H9 (cell line): Measurements from ENCODE around the gene GPX7. TPM values are rescaled to one million over a fixed set of nuclear protein-coding genes. Genes with fewer than 3 reads are reported as not detected.

Source experiments
- DNase-seq: peaks from one replicate; pipeline ENCODE4 v3.0.0-alpha.2; 2017
- H2AFZ ChIP-seq: one replicate; pipeline ENCODE4 v1.6.1; 2013; ENCODE audit warnings: mild to moderate bottlenecking, low read length, control low read depth, moderate library complexity
- H2AK5ac ChIP-seq: 2 replicates; pipeline ENCODE4 v1.6.1; 2013; ENCODE audit warnings: low read length, control low read depth, mixed read lengths; ENCODE audit not compliant: insufficient read length
- H2BK120ac ChIP-seq: one replicate; pipeline ENCODE4 v1.6.1; 2013; ENCODE audit warnings: low read depth, mild to moderate bottlenecking, low read length, control low read depth, inconsistent platforms; ENCODE audit not compliant: poor library complexity, severe bottlenecking
- H2BK12ac ChIP-seq: 2 replicates; pipeline ENCODE4 v1.6.1; 2013; ENCODE audit warnings: low read length, control low read depth, mixed read lengths, low read depth; ENCODE audit not compliant: insufficient read length
- H2BK15ac ChIP-seq: 2 replicates; pipeline ENCODE4 v1.6.1; 2013; ENCODE audit warnings: low read depth, low read length, control low read depth
- H2BK20ac ChIP-seq: one replicate; pipeline ENCODE4 v1.6.1; 2013; ENCODE audit warnings: low read depth, mild to moderate bottlenecking, low read length, control low read depth, inconsistent platforms; ENCODE audit not compliant: poor library complexity, severe bottlenecking
- H2BK5ac ChIP-seq: 2 replicates; pipeline ENCODE4 v1.6.1; 2013; ENCODE audit warnings: low read length, control low read depth, mixed read lengths; ENCODE audit not compliant: insufficient read length
- H3K14ac ChIP-seq: 2 replicates; pipeline ENCODE4 v1.6.1; 2013; ENCODE audit warnings: low read length, control low read depth; ENCODE audit not compliant: insufficient read depth
- H3K18ac ChIP-seq: 2 replicates; pipeline ENCODE4 v1.6.1; 2013; ENCODE audit warnings: low read depth, mild to moderate bottlenecking, mixed read lengths, low read length, control low read depth; ENCODE audit not compliant: insufficient read length
- H3K23ac ChIP-seq: 2 replicates; pipeline ENCODE4 v1.6.1; 2013; ENCODE audit warnings: low read length, control low read depth, mixed read lengths, low read depth; ENCODE audit not compliant: insufficient read length
- H3K23me2 ChIP-seq: 2 replicates; pipeline ENCODE4 v1.6.1; 2013; ENCODE audit warnings: low read depth, mild to moderate bottlenecking, mixed read lengths, low read length, control low read depth; ENCODE audit not compliant: insufficient read length, poor library complexity, severe bottlenecking
- H3K27ac ChIP-seq: 2 replicates; pipeline ENCODE4 v1.5.1; 2013; ENCODE audit warnings: low read length, control low read depth, mixed read lengths, low read depth; ENCODE audit not compliant: insufficient read length
- H3K27me3 ChIP-seq: 2 replicates; pipeline ENCODE4 v1.6.1; 2013; ENCODE audit warnings: low read length, control low read depth, inconsistent platforms; ENCODE audit not compliant: insufficient read depth
- H3K4ac ChIP-seq: 2 replicates; pipeline ENCODE4 v1.6.1; 2013; ENCODE audit warnings: low read depth, mild to moderate bottlenecking, control low read depth, inconsistent platforms, low read length, moderate library complexity
- H3K4me1 ChIP-seq: 2 replicates; pipeline ENCODE4 v1.6.1; 2013; ENCODE audit warnings: low read length, control low read depth, inconsistent platforms; ENCODE audit not compliant: insufficient read depth
- H3K4me2 ChIP-seq: 2 replicates; pipeline ENCODE4 v1.6.1; 2013; ENCODE audit warnings: low read length, control low read depth, mixed read lengths; ENCODE audit not compliant: insufficient read length, insufficient read depth
- H3K56ac ChIP-seq: 2 replicates; pipeline ENCODE4 v1.6.1; 2013; ENCODE audit warnings: low read depth, mild to moderate bottlenecking, mixed read lengths, low read length, control low read depth; ENCODE audit not compliant: insufficient read length
- H3K79me1 ChIP-seq: 2 replicates; pipeline ENCODE4 v1.6.1; 2013; ENCODE audit warnings: low read depth, mild to moderate bottlenecking, moderate library complexity, low read length, control low read depth, inconsistent platforms; ENCODE audit not compliant: insufficient read depth, poor library complexity, severe bottlenecking
- H3K79me2 ChIP-seq: 2 replicates; pipeline ENCODE4 v1.6.1; 2013; ENCODE audit warnings: low read length, control low read depth, inconsistent platforms; ENCODE audit not compliant: insufficient read depth
- H3K9ac ChIP-seq: 2 replicates; pipeline ENCODE4 v1.6.1; 2013; ENCODE audit warnings: low read length, control low read depth, mixed read lengths; ENCODE audit not compliant: insufficient read length; ENCODE audit errors: extremely low read depth
- H3K9me3 ChIP-seq: one replicate; pipeline ENCODE4 v1.6.1; 2013; ENCODE audit warnings: low read depth, low read length, inconsistent platforms; ENCODE audit not compliant: control insufficient read depth
- H3T11ph ChIP-seq: one replicate; pipeline ENCODE4 v1.6.1; 2013; ENCODE audit warnings: mild to moderate bottlenecking, low read length, control low read depth, inconsistent platforms
- H4K20me1 ChIP-seq: one replicate; pipeline ENCODE4 v1.6.1; 2013; ENCODE audit not compliant: control insufficient read depth, insufficient read length, insufficient read depth
- H4K5ac ChIP-seq: 2 replicates; pipeline ENCODE4 v1.6.1; 2013; ENCODE audit warnings: low read depth, mild to moderate bottlenecking, mixed read lengths, low read length, control low read depth; ENCODE audit not compliant: insufficient read length
- H4K8ac ChIP-seq: replicated peaks from 2 replicates; pipeline ENCODE4 v1.6.1; 2013; ENCODE audit warnings: low read length, control low read depth, mixed read lengths, low read depth; ENCODE audit not compliant: insufficient read length
- H4K91ac ChIP-seq: 2 replicates; pipeline ENCODE4 v1.6.1; 2013; ENCODE audit warnings: low read depth, mild to moderate bottlenecking, moderate library complexity, mixed read lengths, low read length, control low read depth; ENCODE audit not compliant: insufficient read length
- H3K27ac Mint-ChIP-seq, 3 experiments: 2 replicates in 2 of 3; 3 replicates in 1 of 3; pipeline ENCODE4 v1.8.0; 2020 to 2021; ENCODE audit warnings: mixed read lengths in 3 of 3, mild to moderate bottlenecking in 1 of 3, moderate library complexity in 1 of 3
- H3K27me3 Mint-ChIP-seq: 2 replicates; pipeline ENCODE4 v1.8.0; 2021; ENCODE audit warnings: low read depth, mild to moderate bottlenecking, moderate library complexity, mixed read lengths
- H3K36me3 Mint-ChIP-seq, 3 experiments: 2 replicates in 2 of 3; 3 replicates in 1 of 3; pipeline ENCODE4 v1.8.0; 2020 to 2021; ENCODE audit warnings: low read depth in 3 of 3, mixed read lengths in 3 of 3; ENCODE audit not compliant: insufficient read depth in 1 of 3
- H3K4me1 Mint-ChIP-seq, 2 experiments: 2 replicates each; pipeline ENCODE4 v1.8.0; 2020; ENCODE audit warnings: mixed read lengths in 2 of 2
- H3K4me3 Mint-ChIP-seq, 2 experiments: 2 replicates in 1 of 2; 3 replicates in 1 of 2; pipeline ENCODE4 v1.8.0; 2020 to 2021; ENCODE audit warnings: mild to moderate bottlenecking in 2 of 2, mixed read lengths in 2 of 2, moderate library complexity in 1 of 2
- H3K9me3 Mint-ChIP-seq, 2 experiments: 2 replicates in 1 of 2; 3 replicates in 1 of 2; pipeline ENCODE4 v1.8.0; 2020; ENCODE audit warnings: mild to moderate bottlenecking in 2 of 2, mixed read lengths in 2 of 2, moderate library complexity in 1 of 2
- WGBS: extraction: QIAGEN DNeasy Blood & Tissue Kit; methylation state at CpG from one replicate; pipeline ENCODE4 v1.1.7; 2013; ENCODE audit warnings: missing lambda C conversion rate, low lambda C conversion rate, mixed read lengths; ENCODE audit not compliant: insufficient read length; ENCODE audit errors: extremely low coverage; 5-methylcytosine and 5-hydroxymethylcytosine counted together
- total RNA-seq: library from RNA; stranded (reverse); gene quantifications from 2 replicates; pipeline ENCODE4 v1.2.1, GENCODE V29; 2021
- TF ChIP-seq, protein P1 (sequence below): fragments of 200-600 bp; sonication (generic); conservative IDR thresholded peaks from 3 replicates; pipeline ENCODE4 v1.8.0; 2021; ENCODE audit warnings: antibody characterized with exemption, mild to moderate bottlenecking

Gene GPX7
- total RNA-seq, 1 experiment from 2014 or later = 12.1 TPM

DNA sequence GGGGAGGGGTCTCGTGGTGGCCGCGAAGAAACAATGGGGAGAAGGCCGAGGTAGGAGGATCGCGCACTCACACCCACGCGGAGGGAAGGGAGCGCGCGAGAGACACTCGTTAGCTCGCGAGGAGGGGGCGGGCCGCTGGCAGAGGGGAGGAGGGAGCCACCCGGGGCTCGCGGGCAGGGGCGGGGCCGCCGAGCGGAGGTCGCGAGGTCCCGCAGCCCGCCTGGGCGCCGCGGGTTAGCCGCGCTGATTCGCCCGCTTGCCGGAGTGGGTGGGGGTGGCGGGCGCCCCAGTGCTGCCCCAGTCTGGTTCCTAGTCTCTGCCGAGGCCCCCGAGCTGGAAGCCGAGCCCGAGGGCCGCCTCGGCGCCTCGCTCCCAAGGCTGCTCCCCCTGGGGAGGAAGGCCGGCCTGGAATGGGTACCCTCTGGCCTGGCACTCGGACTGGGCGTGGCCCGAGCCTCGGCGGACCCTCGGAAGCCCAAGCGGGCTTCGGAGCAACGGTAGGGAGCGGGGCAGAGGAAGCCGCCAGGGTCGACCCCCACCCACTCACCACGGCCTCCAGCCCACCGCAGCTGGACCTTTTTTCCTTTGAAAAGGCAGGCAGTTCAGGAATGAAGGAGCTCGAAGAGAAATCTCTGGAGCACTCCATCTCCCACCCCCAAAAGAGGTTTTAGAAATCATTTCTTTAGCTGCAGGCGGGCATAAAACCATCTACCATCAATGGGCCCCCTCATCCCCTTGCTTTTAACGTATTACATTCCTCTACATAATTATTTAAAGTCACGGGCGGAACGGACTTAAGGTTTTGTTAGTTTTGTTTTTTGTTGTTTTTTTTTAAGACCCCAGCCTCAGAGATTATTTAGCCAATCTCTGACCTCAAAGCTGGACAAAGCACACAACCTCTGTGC lies 48.6 kb upstream of the GPX7 start:
- peaks cover 8% of the 10 kb centered on the region; the same call in 1 of the 2 replicates for H3K79me2 ChIP-seq
- H3K27me3 Mint-ChIP-seq = no peaks in the 10 kb centered on the region
- H3K4me1 ChIP-seq = peaks cover 5% of the 10 kb centered on the region; the same call in 1 of the 2 replicates
- H2BK20ac ChIP-seq = no peak overlapping the region
- H3K27ac Mint-ChIP-seq = peak overlapping the region; percentile 79 to 90 (median 84)
- H2BK5ac ChIP-seq = no peak overlapping the region
- H2BK120ac ChIP-seq = no peak overlapping the region
- no peak overlapping the region for H3K4ac ChIP-seq
- no peak overlapping the region for H4K5ac ChIP-seq
- peaks cover 10% of the 10 kb centered on the region for H3K23me2 ChIP-seq
- peak overlapping the region; percentile 62 for H3K14ac ChIP-seq
- peak overlapping the region; percentile 62 for H3K9ac ChIP-seq
- no peak overlapping the region for H2AFZ ChIP-seq
- no peaks in the 10 kb centered on the region for H3K9me3 Mint-ChIP-seq
- TF ChIP-seq, protein P1, sequence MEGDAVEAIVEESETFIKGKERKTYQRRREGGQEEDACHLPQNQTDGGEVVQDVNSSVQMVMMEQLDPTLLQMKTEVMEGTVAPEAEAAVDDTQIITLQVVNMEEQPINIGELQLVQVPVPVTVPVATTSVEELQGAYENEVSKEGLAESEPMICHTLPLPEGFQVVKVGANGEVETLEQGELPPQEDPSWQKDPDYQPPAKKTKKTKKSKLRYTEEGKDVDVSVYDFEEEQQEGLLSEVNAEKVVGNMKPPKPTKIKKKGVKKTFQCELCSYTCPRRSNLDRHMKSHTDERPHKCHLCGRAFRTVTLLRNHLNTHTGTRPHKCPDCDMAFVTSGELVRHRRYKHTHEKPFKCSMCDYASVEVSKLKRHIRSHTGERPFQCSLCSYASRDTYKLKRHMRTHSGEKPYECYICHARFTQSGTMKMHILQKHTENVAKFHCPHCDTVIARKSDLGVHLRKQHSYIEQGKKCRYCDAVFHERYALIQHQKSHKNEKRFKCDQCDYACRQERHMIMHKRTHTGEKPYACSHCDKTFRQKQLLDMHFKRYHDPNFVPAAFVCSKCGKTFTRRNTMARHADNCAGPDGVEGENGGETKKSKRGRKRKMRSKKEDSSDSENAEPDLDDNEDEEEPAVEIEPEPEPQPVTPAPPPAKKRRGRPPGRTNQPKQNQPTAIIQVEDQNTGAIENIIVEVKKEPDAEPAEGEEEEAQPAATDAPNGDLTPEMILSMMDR = no peak
- no peak overlapping the region for H3K56ac ChIP-seq
- peak overlapping the region; percentile 57; the same call in 1 of the 2 replicates for H2BK15ac ChIP-seq
- no peaks in the 10 kb centered on the region for H4K20me1 ChIP-seq
- H3K79me1 ChIP-seq = no peaks in the 10 kb centered on the region
- no peak overlapping the region for H3T11ph ChIP-seq
- no peak overlapping the region for H2AK5ac ChIP-seq
- peak; percentile 84 for DNase-seq
- no CpG with 5 or more reads among the region's 66 CpGs for WGBS
- no peaks in the 10 kb centered on the region for H3K36me3 Mint-ChIP-seq
- H3K27me3 ChIP-seq = no peaks in the 10 kb centered on the region
- H3K4me1 Mint-ChIP-seq = peaks cover 28 to 33% of the 10 kb centered on the region in 2 experiments
- H3K18ac ChIP-seq = peak overlapping the region; percentile 85
- no peaks in the 10 kb centered on the region for H3K9me3 ChIP-seq
- no peak overlapping the region for H2BK12ac ChIP-seq
- peak overlapping the region; percentile 69 for H3K4me2 ChIP-seq
- peak overlapping the region; percentile 80 to 88; a peak in 4 of 5 replicates for H3K4me3 Mint-ChIP-seq
- no peak overlapping the region for H4K8ac ChIP-seq
- no peak overlapping the region for H3K23ac ChIP-seq
- H3K27ac ChIP-seq = no peak overlapping the region
- no peak overlapping the region for H4K91ac ChIP-seq
